H1 (cell line): ENCODE data around the gene SPECC1. TPM values are rescaled to one million over a fixed set of nuclear protein-coding genes. Genes with fewer than 3 reads are reported as not detected.

ENCODE experiments used
- ATF2 ChIP-seq: IDR thresholded peaks from 2 replicates; pipeline ENCODE4 v1.6.1; 2012; ENCODE audit warnings: low read length, inconsistent platforms
- polyA plus RNA-seq, 7 experiments: library from polyadenylated mRNA; depleted of rRNA in 3 of 7; stranded (reverse) in 5 of 7; unstranded in 2 of 7; fragments of >200 nt in 5 of 7; fragments of 200-250 nt in 2 of 7; gene quantifications; 1 replicate in 5 of 7; 2 replicates in 1 of 7; 4 replicates in 1 of 7; pipeline versions ENCODE4 v1.2.1 to v1.2.3, GENCODE V29; 2011 to 2013; ENCODE audit warnings: missing spikeins in 2 of 7, mixed read lengths in 2 of 7
- total RNA-seq: library from RNA; stranded (reverse); fragmentation: NEBNext Ultra II Directional; extraction: Animal tissue kit (Norgen Biotek cat#: 25700); gene quantifications from 2 replicates; pipeline ENCODE4 v1.2.1, GENCODE V29; 2021

The SPECC1 gene
- total and polyA plus RNA-seq, 2 of the 8 experiments (the other 6 are each of a cell fraction or from before 2014, with no cell fraction given): 35.8 to 87.9 TPM

DNA sequence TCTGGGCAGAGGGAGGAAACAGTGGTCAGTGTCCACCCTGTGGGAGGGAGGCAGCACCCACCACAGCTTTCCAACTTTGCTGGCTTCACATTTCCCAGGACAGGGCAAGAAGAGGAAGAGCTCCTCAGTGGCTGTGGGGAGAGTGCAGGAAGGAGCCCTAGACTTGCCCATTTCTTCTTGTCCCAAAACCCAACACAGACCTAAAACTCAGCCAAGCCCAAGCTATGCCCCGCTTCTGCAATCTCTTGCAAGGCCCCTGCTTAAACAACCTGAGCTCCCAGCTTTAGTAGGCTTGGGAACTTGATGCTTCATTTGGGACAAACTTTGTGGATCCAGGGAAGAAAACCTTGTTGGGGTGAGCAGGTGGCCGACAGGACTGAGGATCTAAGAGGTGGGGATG lies 284.3 kb downstream of the SPECC1 start (continued):
- TF ChIP-seq ATF2: no peak
